Mucosa of rectum (tissue), 2 donors: ENCODE measurements around the gene RPL22L1.

Experiments
- H3K27ac ChIP-seq, 2 donors: one replicate each; pipeline ENCODE4 v1.7.0; 2013; ENCODE audit warnings: inconsistent platforms in 2 of 2, low read depth in 2 of 2, low read length in 2 of 2
- H3K27me3 ChIP-seq, 2 donors: one replicate each; pipeline ENCODE4 v1.7.0; 2013; ENCODE audit warnings: low read length in 2 of 2; ENCODE audit not compliant: control insufficient read depth in 2 of 2, insufficient read depth in 2 of 2
- H3K36me3 ChIP-seq, 2 donors: one replicate each; pipeline ENCODE4 v1.7.0; 2013; ENCODE audit warnings: low read length in 2 of 2; ENCODE audit not compliant: control insufficient read depth in 2 of 2, insufficient read depth in 2 of 2
- H3K4me1 ChIP-seq, 2 donors: one replicate each; pipeline ENCODE4 v1.7.0; 2013; ENCODE audit warnings: low read length in 2 of 2, mild to moderate bottlenecking in 1 of 2; ENCODE audit not compliant: control insufficient read depth in 2 of 2, insufficient read depth in 2 of 2
- H3K4me3 ChIP-seq, 2 donors: one replicate each; pipeline ENCODE4 v1.7.0; 2013; ENCODE audit warnings: low read length in 2 of 2
- H3K9ac ChIP-seq, 2 donors: one replicate each; pipeline ENCODE4 v1.7.0; 2013; ENCODE audit warnings: low read length in 2 of 2, low read depth in 1 of 2, mild to moderate bottlenecking in 1 of 2
- H3K9me3 ChIP-seq, 2 donors: one replicate each; pipeline ENCODE4 v1.7.0; 2013; ENCODE audit warnings: low read length in 2 of 2; ENCODE audit not compliant: control insufficient read depth in 2 of 2
- donor health status: healthy.
- donor health status: Normal muscosa, but diverticular disease.

Gene RPL22L1

GRCh38 chr3:170815340-170815739 lies 54.7 kb downstream of the RPL22L1 start:
- no peaks in the 10 kb centered on the region for H3K9me3 ChIP-seq
- no peaks in the 10 kb centered on the region for H3K36me3 ChIP-seq

More at GRCh38 chr3:170815340-170815739, 54.7 kb downstream of the RPL22L1 start:
- Histone ChIP-seq H3K9ac (no peak overlapping the region), H3K4me1 (peaks cover 0 to 10% of the 10 kb centered on the region in 2 donors), H3K4me3 (no peak overlapping the region), H3K27me3 (no peaks in the 10 kb centered on the region), H3K27ac (no peak overlapping the region)
